ENCODE results near the gene RP2. TPM values are rescaled to one million over a fixed set of nuclear protein-coding genes. Genes with fewer than 3 reads are reported as not detected.

RP2 gene
- total RNA-seq, 1 donor from 2014 or later: 3.3 TPM

- peak; percentile 74 for TF ChIP-seq CTCF (IDR thresholded peaks at IDR 0.05; ENCODE audit: borderline replicate concordance)
- intact Hi-C loops (cut with micrococcal nuclease): no loop called here
- Histone ChIP-seq H3K36me3 (no peaks in the 10 kb centered on the region), H3K4me1 (no peaks in the 10 kb centered on the region), H3K4me3 (no peak overlapping the region), H3K9me3 (replicated peaks) (no peaks in the 10 kb centered on the region), H3K27ac (replicated peaks) (no peak overlapping the region), H3K27me3 (ENCODE audit: low read depth) (no peaks in the 10 kb centered on the region)
- peak; percentile 69 for DNase-seq
Measured at GRCh38 chrX:46796574-46797191, 40.2 kb upstream of the RP2 start.

GRCh38 chrX:46803140-46803539 is 33.7 kb upstream of the RP2 start:
- intact Hi-C loops (cut with micrococcal nuclease): no loop called here
- no peaks in the 10 kb centered on the region for H3K9me3 ChIP-seq (replicated peaks)

GRCh38 chrX:46805270-46805669 is 31.6 kb upstream of the RP2 start:
- Histone ChIP-seq H3K27me3 (ENCODE audit: low read depth) (no peaks in the 10 kb centered on the region), H3K9me3 (replicated peaks) (no peaks in the 10 kb centered on the region), H3K4me3 (no peak overlapping the region), H3K36me3 (no peaks in the 10 kb centered on the region), H3K4me1 (no peaks in the 10 kb centered on the region), H3K27ac (replicated peaks) (no peak overlapping the region)
- no peak for TF ChIP-seq CTCF (IDR thresholded peaks at IDR 0.05; ENCODE audit: borderline replicate concordance)
- intact Hi-C loops (cut with micrococcal nuclease): no loop called here
- DNase-seq: no peak

More at GRCh38 chrX:46803140-46803539, 33.7 kb upstream of the RP2 start:
- Histone ChIP-seq H3K27ac (replicated peaks) (no peak overlapping the region), H3K4me1 (no peaks in the 10 kb centered on the region), H3K4me3 (no peak overlapping the region), H3K36me3 (no peaks in the 10 kb centered on the region), H3K27me3 (ENCODE audit: low read depth) (no peaks in the 10 kb centered on the region)
- DNase-seq: no peak
- TF ChIP-seq CTCF (IDR thresholded peaks at IDR 0.05; ENCODE audit: borderline replicate concordance): no peak

DNA sequence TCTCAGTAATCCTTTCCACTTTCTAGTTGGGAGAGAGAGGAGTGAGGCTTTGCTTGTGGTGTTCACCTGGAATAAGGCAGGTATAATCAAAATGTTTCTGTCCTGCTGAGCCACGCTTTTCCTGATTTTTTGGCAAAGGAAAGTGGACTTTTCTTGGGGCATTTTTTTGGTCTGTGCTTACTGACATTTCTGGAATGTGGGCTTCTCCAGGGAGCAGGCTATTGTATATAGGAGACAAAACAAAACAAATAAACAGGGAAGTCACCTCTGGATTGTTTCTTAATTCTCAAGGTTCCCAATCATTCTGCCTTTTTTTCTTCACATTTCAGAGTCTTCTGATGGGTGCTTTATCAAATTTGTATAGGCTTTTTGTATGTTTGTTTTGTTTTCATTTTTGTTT is 25.7 kb upstream of the RP2 start:
- Histone ChIP-seq H3K27me3 (ENCODE audit: low read depth) (no peaks in the 10 kb centered on the region), H3K27ac (replicated peaks) (no peak overlapping the region), H3K4me1 (no peaks in the 10 kb centered on the region), H3K36me3 (no peaks in the 10 kb centered on the region), H3K9me3 (replicated peaks) (no peaks in the 10 kb centered on the region), H3K4me3 (no peak overlapping the region)
- TF ChIP-seq CTCF (IDR thresholded peaks at IDR 0.05; ENCODE audit: borderline replicate concordance): no peak
- DNase-seq: no peak
- intact Hi-C loops (cut with micrococcal nuclease): no loop called here

GRCh38 chrX:46812445-46812844 is 24.4 kb upstream of the RP2 start:
- no peak for DNase-seq
- Histone ChIP-seq H3K27me3 (ENCODE audit: low read depth) (no peaks in the 10 kb centered on the region), H3K4me3 (no peak overlapping the region), H3K27ac (replicated peaks) (no peak overlapping the region), H3K9me3 (replicated peaks) (no peaks in the 10 kb centered on the region), H3K4me1 (no peaks in the 10 kb centered on the region), H3K36me3 (no peaks in the 10 kb centered on the region)
- intact Hi-C loops (cut with micrococcal nuclease): no loop called here
- no peak for TF ChIP-seq CTCF (IDR thresholded peaks at IDR 0.05; ENCODE audit: borderline replicate concordance)

All from left ventricle myocardium inferior (tissue), 1 donor.